Loucy (cell line): ENCODE results near the gene APC2.

ENCODE experiments used
- H2AFZ ChIP-seq: fragments of 200-600 bp; sonication (generic); 2 replicates; pipeline ENCODE4 v1.6.0; 2016; ENCODE audit warnings: antibody characterized with exemption, mild to moderate bottlenecking, low read length, moderate library complexity
- H3F3A ChIP-seq: fragments of 200-600 bp; 2 replicates; pipeline ENCODE4 v1.6.0; 2016; ENCODE audit warnings: antibody characterized with exemption, low read depth, mild to moderate bottlenecking
- H3K27me3 ChIP-seq: fragments of 200-600 bp; sonication (generic); 2 replicates; pipeline ENCODE4 v1.6.1; 2014; ENCODE audit warnings: low read length, mild to moderate bottlenecking; ENCODE audit not compliant: insufficient read depth, poor library complexity, severe bottlenecking
- H3K36me3 ChIP-seq: fragments of 200-600 bp; sonication (generic); 2 replicates; pipeline ENCODE4 v1.6.1; 2016; ENCODE audit warnings: low read length; ENCODE audit not compliant: insufficient read depth
- H3K4me1 ChIP-seq: fragments of 200-600 bp; sonication (generic); 2 replicates; pipeline ENCODE4 v1.5.1; 2014; ENCODE audit warnings: low read length, mild to moderate bottlenecking; ENCODE audit not compliant: insufficient read depth, poor library complexity, severe bottlenecking
- H3K4me2 ChIP-seq: fragments of 200-600 bp; sonication (generic); 2 replicates; pipeline ENCODE4 v1.6.0; 2014; ENCODE audit warnings: antibody characterized with exemption, low read length, low read depth, mild to moderate bottlenecking; ENCODE audit not compliant: poor library complexity, severe bottlenecking
- H3K4me3 ChIP-seq: fragments of 200-600 bp; sonication (generic); 2 replicates; pipeline ENCODE4 v1.5.1; 2014; ENCODE audit warnings: low read length, mild to moderate bottlenecking, mixed read lengths; ENCODE audit not compliant: poor library complexity, severe bottlenecking
- H3K79me2 ChIP-seq: fragments of 200-600 bp; sonication (generic); 2 replicates; pipeline ENCODE4 v1.6.1; 2014; ENCODE audit warnings: low read length; ENCODE audit not compliant: insufficient read depth
- H3K9ac ChIP-seq: fragments of 200-600 bp; sonication (generic); 2 replicates; pipeline ENCODE4 v1.6.0; 2014; ENCODE audit warnings: mild to moderate bottlenecking, low read depth, low read length, moderate library complexity; ENCODE audit not compliant: poor library complexity, severe bottlenecking
- H3K9me2 ChIP-seq: fragments of 200-600 bp; sonication (generic); replicated peaks from 2 replicates; pipeline ENCODE4 v1.6.1; 2016; ENCODE audit warnings: low read depth, low read length, mixed read lengths
- H3K9me3 ChIP-seq: fragments of 200-600 bp; sonication (generic); 2 replicates; pipeline ENCODE4 v1.6.1; 2014; ENCODE audit warnings: mild to moderate bottlenecking, antibody characterized with exemption, low read length, low read depth; ENCODE audit not compliant: insufficient read depth
- H4K20me1 ChIP-seq: fragments of 200-600 bp; sonication (generic); 2 replicates; pipeline ENCODE4 v1.6.0; 2014; ENCODE audit warnings: antibody characterized with exemption, low read length, mild to moderate bottlenecking; ENCODE audit not compliant: insufficient read depth, poor library complexity, severe bottlenecking
- EZH2phosphoT487 ChIP-seq: fragments of 200-600 bp; IDR thresholded peaks from 2 replicates; pipeline ENCODE4 v1.6.1; 2018; ENCODE audit warnings: antibody characterized with exemption, mild to moderate bottlenecking, moderate library complexity, borderline replicate concordance
- TF ChIP-seq, protein P1 (sequence below): fragments of 200-600 bp; sonication (generic); conservative IDR thresholded peaks from 2 replicates; pipeline ENCODE4 v1.5.1; 2014; ENCODE audit warnings: mild to moderate bottlenecking, antibody characterized with exemption, low read length

APC2 gene

DNA sequence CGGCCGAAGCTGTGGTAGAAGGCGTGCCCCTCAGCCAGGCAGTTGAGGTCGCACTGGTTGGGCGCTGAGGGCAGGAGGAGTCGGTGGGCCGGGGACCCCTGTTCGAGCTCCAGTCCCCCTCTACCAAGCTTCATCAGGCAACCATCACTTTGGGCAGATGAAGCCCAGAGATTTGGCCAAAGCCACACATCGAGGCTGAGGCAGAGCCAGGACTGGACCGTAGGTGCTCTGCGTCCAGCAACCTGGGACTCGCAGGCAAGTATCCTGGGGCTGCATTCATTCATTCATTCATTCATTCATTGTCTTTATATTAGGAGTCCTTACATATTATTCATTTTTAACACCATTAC is 58.6 kb downstream of the APC2 start:
- Histone ChIP-seq H3K4me3 (peak overlapping the region; percentile 69), H2AFZ (peak overlapping the region; percentile 69), H3K9me2 (no peaks in the 10 kb centered on the region), H3K4me1 (peaks cover 4% of the 10 kb centered on the region), H3K36me3 (no peaks in the 10 kb centered on the region), H3K9ac (peak overlapping the region; percentile 50), H3F3A (0 out of 2 replicates have a peak, but pooled peaks cover 4% of the 10 kb centered on the region), H3K9me3 (no peaks in the 10 kb centered on the region), H3K27me3 (no peaks in the 10 kb centered on the region), H3K79me2 (no peaks in the 10 kb centered on the region), H4K20me1 (no peaks in the 10 kb centered on the region), H3K4me2 (peak overlapping the region; percentile 59)
- no peak for TF ChIP-seq EZH2phosphoT487
- TF ChIP-seq, protein P1, sequence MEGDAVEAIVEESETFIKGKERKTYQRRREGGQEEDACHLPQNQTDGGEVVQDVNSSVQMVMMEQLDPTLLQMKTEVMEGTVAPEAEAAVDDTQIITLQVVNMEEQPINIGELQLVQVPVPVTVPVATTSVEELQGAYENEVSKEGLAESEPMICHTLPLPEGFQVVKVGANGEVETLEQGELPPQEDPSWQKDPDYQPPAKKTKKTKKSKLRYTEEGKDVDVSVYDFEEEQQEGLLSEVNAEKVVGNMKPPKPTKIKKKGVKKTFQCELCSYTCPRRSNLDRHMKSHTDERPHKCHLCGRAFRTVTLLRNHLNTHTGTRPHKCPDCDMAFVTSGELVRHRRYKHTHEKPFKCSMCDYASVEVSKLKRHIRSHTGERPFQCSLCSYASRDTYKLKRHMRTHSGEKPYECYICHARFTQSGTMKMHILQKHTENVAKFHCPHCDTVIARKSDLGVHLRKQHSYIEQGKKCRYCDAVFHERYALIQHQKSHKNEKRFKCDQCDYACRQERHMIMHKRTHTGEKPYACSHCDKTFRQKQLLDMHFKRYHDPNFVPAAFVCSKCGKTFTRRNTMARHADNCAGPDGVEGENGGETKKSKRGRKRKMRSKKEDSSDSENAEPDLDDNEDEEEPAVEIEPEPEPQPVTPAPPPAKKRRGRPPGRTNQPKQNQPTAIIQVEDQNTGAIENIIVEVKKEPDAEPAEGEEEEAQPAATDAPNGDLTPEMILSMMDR, result no peak

DNA sequence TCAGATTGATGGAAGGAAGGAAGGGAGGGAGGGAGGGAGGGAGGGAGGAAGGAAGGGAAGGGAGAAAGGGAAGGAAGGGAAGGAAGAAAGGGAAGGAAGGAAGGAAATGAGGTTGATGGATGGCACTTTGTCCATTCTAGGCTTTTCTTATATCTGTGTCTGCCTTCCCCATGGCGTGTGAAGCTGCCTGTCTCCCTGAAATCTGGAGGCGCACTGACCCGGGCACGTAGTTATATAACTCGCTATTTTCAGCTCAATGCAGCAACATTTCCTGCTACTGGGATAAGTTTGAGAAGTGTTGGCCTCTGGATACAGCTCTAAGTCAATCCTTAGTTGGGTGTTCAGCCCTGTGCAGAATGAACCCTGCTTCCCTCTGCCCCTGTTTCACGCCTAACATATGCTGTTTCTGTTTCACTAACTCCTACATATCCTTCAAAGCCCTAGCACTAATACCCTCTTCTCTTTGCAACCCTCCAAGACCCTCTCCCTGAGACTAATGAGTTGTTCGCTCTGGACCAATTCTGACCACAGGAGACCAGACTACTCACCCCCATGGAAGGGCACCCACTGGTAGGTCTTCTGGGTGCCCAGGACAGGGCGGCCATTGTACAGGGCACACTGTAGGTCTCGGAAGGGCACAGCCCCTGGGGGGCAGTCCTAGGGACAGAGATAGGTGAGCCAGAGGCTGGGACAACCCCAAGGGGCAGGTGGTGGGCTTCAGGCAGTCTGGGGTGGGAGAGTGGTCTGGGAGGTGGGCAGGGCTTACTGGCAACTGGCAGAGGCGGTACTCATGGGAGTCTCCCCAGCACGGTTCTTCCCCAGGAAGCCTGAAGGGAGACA is 59.9 kb downstream of the APC2 start:
- Histone ChIP-seq H3K9me2 (no peaks in the 10 kb centered on the region), H3K4me2 (no peak overlapping the region), H2AFZ (no peak overlapping the region), H3F3A (0 out of 2 replicates have a peak, but pooled peaks cover 4% of the 10 kb centered on the region), H3K4me3 (no peak overlapping the region), H3K79me2 (no peaks in the 10 kb centered on the region), H3K4me1 (peaks cover 4% of the 10 kb centered on the region), H4K20me1 (no peaks in the 10 kb centered on the region), H3K9me3 (no peaks in the 10 kb centered on the region), H3K36me3 (no peaks in the 10 kb centered on the region), H3K27me3 (no peaks in the 10 kb centered on the region), H3K9ac (no peak overlapping the region)
- TF ChIP-seq, protein P1, result no peak
- no peak for TF ChIP-seq EZH2phosphoT487

DNA sequence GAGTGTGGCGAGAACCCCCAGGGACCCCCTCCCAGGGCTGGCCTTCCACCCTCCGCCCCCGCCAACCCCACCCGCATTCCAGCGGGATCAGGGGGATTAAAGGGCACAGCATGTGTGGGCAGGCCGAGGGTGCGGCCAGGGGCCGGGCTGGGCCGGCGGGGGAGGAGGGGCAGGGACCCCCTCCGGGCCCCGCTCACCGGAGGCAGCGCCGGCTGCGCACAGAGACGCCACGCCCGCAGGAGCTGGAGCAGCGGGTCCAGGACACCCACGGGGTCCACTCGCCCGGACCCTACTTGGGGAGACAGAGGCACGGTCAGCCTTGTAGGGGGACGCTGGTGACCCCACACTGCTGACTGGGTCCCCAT is 60.5 kb downstream of the APC2 start:
- Histone ChIP-seq H4K20me1 (no peaks in the 10 kb centered on the region), H3K4me3 (no peak overlapping the region), H3K9me2 (no peaks in the 10 kb centered on the region), H3F3A (0 out of 2 replicates have a peak, but pooled peaks cover 4% of the 10 kb centered on the region), H3K27me3 (no peaks in the 10 kb centered on the region), H3K36me3 (no peaks in the 10 kb centered on the region), H3K4me2 (no peak overlapping the region), H3K9ac (no peak overlapping the region), H3K9me3 (no peaks in the 10 kb centered on the region), H3K79me2 (no peaks in the 10 kb centered on the region), H3K4me1 (peaks cover 4% of the 10 kb centered on the region), H2AFZ (no peak overlapping the region)
- no peak for TF ChIP-seq EZH2phosphoT487
- TF ChIP-seq, protein P1, result no peak
